GM19324 (cell line): ENCODE results near the gene SPAG16.

Experiments
- ATAC-seq: cut with Tn5 transposase; IDR thresholded peaks from one replicate; pipeline ENCODE4 v1.9.1; 2021; ENCODE audit warnings: mild to moderate bottlenecking, moderate library complexity; ENCODE audit not compliant: unreplicated experiment, low FRiP score

The SPAG16 gene

DNA sequence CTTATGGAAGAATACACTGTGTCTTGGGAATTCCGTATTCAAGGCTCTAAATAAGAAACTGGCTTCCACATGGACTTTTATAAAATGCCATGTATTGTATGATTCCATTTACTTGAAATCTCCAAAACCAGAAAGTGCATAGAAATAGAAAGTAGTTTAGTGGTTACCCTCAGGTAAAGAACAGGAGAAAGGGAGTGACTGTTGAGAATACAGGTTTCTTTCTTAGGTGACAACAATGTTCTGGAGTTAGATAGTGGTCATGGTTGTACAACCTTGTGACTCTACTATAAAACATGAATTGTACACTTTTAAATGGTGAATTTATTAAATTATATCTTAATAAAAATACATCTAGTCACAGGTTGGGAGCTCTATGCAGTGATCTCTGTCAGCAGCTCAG, 481.8 kb downstream of the SPAG16 start:
- ATAC-seq: peak; percentile 28

- ATAC-seq: peak; percentile 97
These were observed 482.2 kb downstream of the SPAG16 start for GRCh38 chr2:213766465-213766901.

- no peak for ATAC-seq
These were observed 503.6 kb downstream of the SPAG16 start for GRCh38 chr2:213787869-213788268.

- ATAC-seq: no peak
These were observed 505.7 kb downstream of the SPAG16 start for GRCh38 chr2:213789940-213790339.

DNA sequence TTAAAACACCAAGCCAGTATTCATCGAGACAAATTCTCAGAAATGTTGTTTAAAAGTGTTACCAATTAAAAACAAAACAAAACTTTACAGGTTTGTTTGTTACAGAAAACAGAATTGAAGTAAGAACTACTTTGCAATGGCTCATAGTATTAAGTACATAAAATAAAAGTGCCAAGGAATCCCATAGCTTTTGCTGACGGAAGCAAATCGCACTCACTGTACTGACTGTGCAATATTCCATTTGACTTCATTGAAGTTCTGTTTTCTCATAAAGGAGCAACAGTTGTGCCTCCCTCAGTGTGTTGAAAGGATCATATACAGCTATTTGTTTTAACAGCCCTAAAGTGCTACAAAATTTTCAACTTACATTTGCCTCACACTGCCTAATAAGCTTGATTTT, 507.8 kb downstream of the SPAG16 start:
- ATAC-seq: no peak

DNA sequence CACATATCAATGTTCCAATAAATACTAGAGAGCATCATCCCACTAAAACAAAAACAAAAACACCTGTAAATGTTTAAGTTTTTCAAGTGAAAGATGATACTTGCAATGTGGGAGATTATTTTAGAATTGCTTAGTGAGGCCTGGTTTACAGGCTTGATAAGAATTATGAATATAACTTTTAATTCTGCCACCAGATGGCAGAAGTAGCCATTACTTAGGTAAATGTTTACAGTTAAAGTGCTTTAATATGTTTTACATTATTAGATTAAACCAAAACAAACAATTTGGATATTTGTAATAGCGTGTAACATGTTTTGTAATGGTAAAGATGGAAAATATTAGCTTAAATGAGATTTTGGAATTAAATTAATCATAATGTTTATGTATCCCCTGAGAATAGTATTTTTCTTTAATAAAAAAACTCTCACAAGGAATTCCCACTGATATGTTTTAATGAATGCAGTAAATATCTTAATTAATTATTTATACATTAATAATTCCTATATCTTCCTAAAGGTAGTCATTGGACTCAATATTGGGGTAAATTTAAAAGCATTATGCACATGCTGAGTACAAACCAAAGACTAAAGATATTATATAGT, 522.0 kb downstream of the SPAG16 start:
- ATAC-seq: no peak

- ATAC-seq: no peak
These were observed 532.3 kb downstream of the SPAG16 start for GRCh38 chr2:213816583-213816982.

- ATAC-seq: no peak
These were observed 534.2 kb downstream of the SPAG16 start for GRCh38 chr2:213818436-213818835.

DNA sequence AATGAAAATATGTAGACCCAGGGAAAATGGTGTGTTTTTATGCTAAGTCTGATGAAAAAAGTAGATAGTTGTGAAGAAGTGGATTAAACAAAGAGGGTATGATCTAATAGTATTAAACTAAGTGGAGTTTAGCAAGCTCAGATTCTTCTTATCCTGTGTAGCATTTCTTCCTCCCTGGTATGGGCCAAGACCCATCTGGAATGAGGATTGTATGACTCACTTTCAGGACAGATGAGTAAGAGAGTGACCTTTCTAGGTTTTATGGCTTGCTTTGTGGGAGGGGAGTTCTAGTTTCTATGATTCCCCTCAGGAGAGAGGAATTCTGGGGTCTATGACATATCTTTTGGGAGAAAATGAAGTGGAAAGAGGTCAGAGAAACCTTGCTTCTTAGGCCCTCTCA, 550.1 kb downstream of the SPAG16 start:
- ATAC-seq: no peak

GRCh38 chr2:213834746-213835145, 550.5 kb downstream of the SPAG16 start:
- ATAC-seq: no peak

- ATAC-seq: no peak
These were observed 562.6 kb downstream of the SPAG16 start for GRCh38 chr2:213846856-213847255.

DNA sequence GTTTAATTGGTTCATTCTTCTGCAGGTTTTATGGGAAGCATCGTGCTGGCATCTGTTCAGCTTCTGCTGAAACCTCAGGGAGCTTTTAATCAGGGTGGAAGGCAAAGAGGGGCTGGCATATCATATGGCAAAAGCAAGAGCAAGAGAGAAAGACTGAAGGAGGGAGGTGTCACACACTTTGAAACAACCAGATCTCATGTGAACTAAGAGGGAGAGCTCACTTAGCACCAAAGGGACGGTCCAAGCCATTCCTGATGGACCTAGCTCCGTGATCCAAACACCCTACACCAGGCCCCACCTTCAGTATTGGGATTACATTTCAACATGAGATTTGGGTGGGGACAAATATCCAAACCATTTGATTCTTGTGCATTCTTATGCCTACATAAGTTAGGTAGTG, 563.1 kb downstream of the SPAG16 start:
- ATAC-seq: no peak

GRCh38 chr2:213848631-213849030, 564.4 kb downstream of the SPAG16 start:
- ATAC-seq: no peak

- no peak for ATAC-seq
These were observed 577.4 kb downstream of the SPAG16 start for GRCh38 chr2:213861638-213862037.

DNA sequence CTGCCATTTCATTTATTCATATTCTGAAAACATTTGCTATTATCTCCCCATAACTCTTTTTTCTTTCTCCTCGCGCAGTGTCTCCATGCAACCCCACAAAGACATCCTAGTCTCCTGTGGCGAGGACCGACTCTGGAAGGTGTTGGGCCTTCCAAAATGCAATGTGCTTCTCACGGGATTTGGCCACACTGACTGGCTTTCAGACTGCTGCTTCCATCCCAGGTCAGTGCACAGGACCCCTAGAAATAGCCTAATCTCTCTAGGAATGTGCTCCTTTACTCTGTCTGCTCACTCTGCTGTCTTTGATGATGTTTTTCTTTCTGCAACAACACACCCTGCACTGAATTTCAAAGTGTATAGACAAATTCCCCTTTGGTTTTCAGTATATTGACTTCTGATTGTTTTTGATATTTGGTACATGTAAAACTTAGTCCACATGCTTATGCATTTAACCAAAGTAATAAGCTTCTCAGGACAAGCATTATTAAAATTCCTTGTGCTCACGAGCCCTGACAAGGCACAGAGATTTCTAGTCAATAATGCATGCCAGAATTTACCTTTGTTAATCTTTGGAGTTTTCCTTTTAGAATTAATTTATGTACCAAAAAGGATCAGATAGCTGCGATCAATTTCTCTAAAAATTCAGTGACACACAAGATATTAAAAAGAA, 578.3 kb downstream of the SPAG16 start:
- ATAC-seq: no peak

GRCh38 chr2:213863541-213863940, 579.3 kb downstream of the SPAG16 start:
- ATAC-seq: no peak

GRCh38 chr2:213868526-213868925, 584.3 kb downstream of the SPAG16 start:
- no peak for ATAC-seq

DNA sequence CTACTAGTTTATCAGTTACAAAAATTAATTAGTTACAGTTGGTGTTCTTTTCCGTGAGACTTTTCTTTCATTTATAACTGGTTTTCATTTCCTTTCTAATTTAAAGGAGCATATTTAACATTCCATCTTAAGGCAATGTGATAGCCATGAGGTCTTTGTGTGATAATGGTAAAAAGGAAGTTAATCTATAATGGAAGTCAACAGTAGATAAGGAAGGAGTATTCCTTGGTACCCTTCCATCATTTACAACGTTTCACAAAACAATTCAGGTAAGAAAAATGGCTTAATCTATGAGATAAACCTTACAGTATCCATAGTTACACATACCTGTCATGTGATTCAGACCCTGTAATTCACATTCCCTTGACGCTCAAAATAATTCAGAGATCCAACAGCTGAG, 601.2 kb downstream of the SPAG16 start:
- no peak for ATAC-seq

DNA sequence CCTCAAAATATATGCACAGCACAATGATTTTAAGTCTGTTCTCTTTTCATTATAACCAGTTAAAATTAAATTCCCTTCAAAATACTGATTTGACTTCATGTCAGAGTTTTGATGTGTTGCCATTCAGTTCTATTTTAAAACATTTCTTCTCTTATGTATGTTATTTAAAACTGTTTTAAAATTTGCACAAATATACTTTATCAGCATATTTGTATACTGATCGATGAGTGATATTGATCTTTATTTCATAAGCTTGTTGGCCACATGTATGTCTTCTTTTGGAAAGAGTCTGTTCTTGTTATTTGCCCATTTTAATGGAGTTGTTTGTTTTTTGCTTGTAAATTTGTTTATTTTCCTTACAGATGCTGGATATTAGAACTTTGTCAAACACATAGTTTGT, 630.2 kb downstream of the SPAG16 start:
- no peak for ATAC-seq

GRCh38 chr2:213920014-213920413, 635.8 kb downstream of the SPAG16 start:
- no peak for ATAC-seq

DNA sequence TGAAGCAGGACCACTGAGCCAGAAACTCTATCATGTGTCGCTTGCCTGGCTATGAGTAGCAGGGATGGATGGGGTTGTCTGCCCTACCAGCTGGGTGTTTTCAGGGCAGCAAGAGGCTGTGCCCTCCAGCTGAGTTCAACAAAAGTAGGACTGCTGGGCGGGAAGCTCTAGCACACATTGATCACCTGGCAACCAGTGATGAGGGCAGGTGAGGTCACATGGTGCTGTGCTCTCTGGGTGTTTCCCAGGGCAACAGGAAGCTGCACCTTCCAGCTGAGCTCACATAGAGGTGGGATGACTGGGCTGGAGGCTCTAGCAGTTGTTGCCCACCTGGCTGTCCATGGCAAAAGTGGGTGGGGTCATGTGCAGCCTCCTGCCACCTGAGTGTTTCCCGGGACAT, 639.3 kb downstream of the SPAG16 start:
- no peak for ATAC-seq

DNA sequence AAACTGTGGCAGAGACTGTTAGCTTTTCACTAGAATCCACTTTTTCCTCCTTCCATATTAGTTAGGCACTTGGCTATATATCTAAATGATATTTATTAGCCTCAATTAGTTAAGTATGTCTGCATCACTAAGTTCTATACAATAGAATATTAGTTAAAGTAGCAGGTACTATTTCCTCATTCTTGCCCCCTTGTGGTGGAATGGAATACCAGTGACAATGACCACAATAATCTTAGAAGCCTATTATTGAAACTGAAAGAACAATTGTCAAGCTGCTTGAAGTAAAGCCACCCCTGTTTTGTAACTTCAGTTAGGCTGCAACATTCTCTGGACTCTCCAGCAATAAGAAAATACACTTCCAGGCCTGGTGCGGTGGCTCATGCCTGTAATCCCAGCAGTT, 650.3 kb downstream of the SPAG16 start:
- peak; percentile 94 for ATAC-seq
